Large intestine (tissue), 1 donor: ENCODE data around the gene CEP63. TPM values are rescaled to one million over a fixed set of nuclear protein-coding genes. Genes with fewer than 3 reads are reported as not detected.

ENCODE experiments used
- polyA plus RNA-seq: library from polyadenylated mRNA; unstranded; fragments of 120-200 nt; gene quantifications from one replicate; pipeline ENCODE4 v1.2.1, GENCODE V29; 2013

Gene CEP63
- polyA plus RNA-seq, 1 donor: 23.8 TPM

Other genes with a start within 250 kb of the CEP63 start
- gene RYK, start 235.2 kb upstream of the CEP63 start, polyA plus RNA-seq: 55.7 TPM
- 36.0 TPM for gene AMOTL2, start 111.6 kb upstream of the CEP63 start, polyA plus RNA-seq
- 77.1 TPM for gene ANAPC13, start 72 bp upstream of the CEP63 start, polyA plus RNA-seq
- 3.1 TPM for gene KY, start 165.0 kb downstream of the CEP63 start, polyA plus RNA-seq